GM11168 (cell line): ENCODE results near the gene HKDC1.
"Not testable (repeated sequence)": the region's sequence is repeated elsewhere in the genome, so short reads cannot be mapped to it uniquely, and the experiment has no call there.

ENCODE experiments used
- in situ Hi-C: fragments of 300-500 bp; cut with MboI; formaldehyde crosslinking; loops from one replicate; pipeline ENCODE4 v1.12.0; 2022; ENCODE audit warnings: low sequenced_read_pairs; ENCODE audit not compliant: unreplicated experiment

Gene HKDC1, protein sequence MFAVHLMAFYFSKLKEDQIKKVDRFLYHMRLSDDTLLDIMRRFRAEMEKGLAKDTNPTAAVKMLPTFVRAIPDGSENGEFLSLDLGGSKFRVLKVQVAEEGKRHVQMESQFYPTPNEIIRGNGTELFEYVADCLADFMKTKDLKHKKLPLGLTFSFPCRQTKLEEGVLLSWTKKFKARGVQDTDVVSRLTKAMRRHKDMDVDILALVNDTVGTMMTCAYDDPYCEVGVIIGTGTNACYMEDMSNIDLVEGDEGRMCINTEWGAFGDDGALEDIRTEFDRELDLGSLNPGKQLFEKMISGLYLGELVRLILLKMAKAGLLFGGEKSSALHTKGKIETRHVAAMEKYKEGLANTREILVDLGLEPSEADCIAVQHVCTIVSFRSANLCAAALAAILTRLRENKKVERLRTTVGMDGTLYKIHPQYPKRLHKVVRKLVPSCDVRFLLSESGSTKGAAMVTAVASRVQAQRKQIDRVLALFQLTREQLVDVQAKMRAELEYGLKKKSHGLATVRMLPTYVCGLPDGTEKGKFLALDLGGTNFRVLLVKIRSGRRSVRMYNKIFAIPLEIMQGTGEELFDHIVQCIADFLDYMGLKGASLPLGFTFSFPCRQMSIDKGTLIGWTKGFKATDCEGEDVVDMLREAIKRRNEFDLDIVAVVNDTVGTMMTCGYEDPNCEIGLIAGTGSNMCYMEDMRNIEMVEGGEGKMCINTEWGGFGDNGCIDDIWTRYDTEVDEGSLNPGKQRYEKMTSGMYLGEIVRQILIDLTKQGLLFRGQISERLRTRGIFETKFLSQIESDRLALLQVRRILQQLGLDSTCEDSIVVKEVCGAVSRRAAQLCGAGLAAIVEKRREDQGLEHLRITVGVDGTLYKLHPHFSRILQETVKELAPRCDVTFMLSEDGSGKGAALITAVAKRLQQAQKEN

GRCh38 chr10:69220041-69220451, at the start of gene HKDC1:
Gene HKDC1 (plus strand): TSS chr10:69220332. CDS start chr10:69220436, 104 bp downstream.
- in situ Hi-C loops = loop anchor here (25.0 kb wide), 1 partner anchor 208 kb away; no protein-coding TSS in a partner anchor

DNA sequence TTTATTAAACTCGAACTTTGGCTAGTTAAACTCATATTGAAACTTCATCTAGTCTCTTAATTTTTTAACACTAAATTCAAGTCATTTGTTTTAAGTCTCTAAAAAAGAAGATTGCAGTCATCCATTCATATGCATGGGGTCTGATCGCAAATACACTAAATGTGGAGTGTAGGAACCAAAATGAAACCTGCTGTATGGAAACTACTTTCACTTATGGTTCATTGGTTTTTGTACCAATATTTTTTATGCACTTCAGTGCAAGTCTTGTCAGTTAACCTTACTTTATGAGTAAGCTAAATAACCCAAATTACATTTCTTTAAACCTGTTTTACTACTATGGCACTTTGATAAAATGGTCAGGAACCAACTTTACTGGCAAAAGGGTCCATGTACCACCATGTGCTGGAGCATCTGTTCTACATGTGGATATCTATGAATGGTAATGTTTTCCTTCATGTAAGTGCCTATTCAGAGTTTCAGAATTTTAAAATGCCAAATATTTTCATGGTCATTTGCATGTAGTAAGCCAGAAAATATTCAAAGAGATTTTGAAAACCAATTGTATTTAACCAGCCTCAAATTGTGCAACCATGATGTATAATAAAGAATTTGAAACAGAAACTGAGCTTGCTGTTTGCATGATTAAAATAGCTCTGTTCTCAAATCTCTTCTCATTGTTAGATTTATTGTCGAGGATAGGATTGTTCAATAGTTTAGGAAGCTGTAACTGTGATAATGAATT, 47.7 kb upstream of the HKDC1 start:
- in situ Hi-C loops = no loop called here

GRCh38 chr10:69175326-69175725, 44.8 kb upstream of the HKDC1 start:
- in situ Hi-C loops = not testable (repeated sequence)

DNA sequence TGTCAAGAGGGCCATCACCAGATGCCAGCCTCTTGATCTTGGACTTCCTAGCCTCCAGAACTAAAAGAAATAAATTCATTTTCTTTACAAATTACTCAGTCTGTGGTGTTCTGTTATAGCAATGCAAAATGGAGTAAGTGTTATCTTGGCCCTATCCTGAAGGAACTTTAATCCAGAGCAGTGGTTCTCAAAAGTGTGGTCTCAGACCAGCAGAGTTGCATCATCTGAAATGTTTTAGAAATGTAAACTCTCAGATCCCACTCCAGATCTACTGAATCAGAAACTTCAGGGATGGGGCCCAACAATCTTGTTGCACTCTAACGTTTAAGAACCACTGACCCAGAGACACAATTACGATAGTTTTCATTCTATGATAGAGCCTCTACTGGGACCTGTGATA, 43.3 kb upstream of the HKDC1 start:
- in situ Hi-C loops = no loop called here

- in situ Hi-C loops = no loop called here
These were observed 40.9 kb upstream of the HKDC1 start for GRCh38 chr10:69179089-69179742.

DNA sequence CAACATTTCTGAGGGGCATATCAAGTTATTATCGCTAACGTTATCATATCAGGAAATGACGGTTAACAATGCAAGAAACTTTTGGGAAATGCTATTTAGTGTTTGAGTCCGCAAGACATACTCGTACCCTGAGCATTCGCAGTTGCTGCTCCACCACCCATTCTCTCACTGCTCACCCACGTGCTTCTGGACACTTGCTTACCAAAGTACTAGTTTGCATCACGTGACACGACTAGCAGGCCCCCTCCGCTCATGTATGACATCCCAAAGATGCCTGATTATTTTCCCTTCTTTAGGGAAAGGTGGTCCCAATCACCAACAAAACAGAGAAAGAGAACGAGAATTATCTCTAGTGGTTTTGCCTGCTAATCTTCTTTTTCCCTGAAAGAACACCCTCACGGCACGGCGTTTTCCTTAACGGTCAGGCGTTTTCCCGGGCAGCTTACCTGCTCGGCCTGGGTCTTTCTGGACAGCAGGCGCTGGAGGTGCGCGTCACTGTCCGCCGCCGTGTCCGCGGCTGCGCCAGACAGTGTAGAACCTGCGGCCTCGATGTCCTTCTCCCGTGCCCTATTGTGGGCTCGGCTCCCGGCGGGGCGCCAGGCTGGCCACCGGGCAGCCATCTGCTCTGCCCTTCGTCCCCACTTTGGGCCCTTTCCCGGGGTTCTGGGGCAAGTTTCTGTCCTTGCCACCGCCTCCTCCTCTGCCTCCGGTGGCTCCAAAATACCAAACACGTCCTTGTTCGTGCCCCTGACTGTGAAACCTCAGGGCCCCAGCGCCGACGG, 40.2 kb upstream of the HKDC1 start, which contains the start of gene SUPV3L1:
TSS of gene SUPV3L1 (plus strand) at position 492 of the 782 bp plus-strand sequence. CDS start at position 550, 58 bp downstream.
- in situ Hi-C loops = no loop called here

DNA sequence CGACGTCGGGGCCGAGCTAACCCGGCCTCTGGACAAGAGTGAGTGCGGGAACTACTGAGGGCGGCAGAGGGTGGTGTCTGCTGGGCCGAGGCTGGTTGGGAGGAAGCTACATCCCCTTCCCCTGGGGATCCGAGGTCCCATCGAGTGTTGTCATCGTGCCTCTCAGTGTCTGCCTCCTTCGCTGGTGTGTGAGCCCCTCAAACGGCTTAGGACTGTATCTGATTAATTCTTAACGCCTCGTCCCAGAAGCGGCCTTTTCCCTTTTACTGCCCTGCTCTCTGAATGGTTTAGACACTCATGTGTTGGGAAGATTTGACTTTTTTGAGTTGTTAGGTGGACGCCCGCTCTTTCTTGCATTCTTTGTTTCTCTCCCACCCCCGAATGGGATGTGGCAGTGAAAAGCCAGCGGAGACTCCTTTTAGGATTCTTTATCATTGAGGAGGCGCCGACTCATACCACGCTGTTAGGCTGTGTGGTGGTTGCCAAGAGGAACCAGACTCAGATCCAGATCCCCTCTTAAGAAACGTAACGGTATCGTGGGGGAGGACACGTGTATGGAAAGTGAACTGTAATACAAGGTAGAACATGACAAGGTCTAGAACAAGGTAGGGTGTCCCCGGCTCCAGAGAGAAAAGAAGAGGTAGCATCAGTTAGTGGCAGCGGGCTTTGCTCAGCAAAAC, 39.5 kb upstream of the HKDC1 start:
- in situ Hi-C loops = no loop called here

- in situ Hi-C loops = no loop called here
These were observed 38.7 kb upstream of the HKDC1 start for GRCh38 chr10:69181433-69181832.

GRCh38 chr10:69182005-69182404, 38.1 kb upstream of the HKDC1 start:
- in situ Hi-C loops = no loop called here

- in situ Hi-C loops = no loop called here
These were observed 33.6 kb upstream of the HKDC1 start for GRCh38 chr10:69186524-69186923.

DNA sequence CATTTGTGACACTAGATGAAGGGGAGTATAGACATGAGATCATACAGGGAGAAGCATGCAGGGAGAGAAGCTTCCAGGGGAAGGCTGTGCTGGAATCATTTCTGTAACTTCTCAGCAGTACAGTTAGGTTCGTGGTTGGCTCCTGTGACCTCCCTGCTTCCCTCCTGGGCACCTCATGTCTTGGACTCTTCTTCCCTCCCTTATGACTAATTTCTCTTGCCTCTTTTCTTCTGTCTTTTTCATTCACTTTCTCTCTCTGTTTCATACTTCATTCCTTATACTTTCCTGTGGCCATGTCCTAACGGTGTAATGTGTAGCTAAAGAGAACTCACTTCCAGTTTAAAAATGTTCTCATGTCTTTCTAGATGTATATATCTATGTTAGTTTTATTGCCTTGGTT, 19.1 kb upstream of the HKDC1 start:
- in situ Hi-C loops = loop anchor here (25.0 kb wide), 1 partner anchor 189 kb away; no protein-coding TSS in a partner anchor

GRCh38 chr10:69202332-69202731, 17.8 kb upstream of the HKDC1 start:
- in situ Hi-C loops = loop anchor here (25.0 kb wide), 1 partner anchor 190 kb away; no protein-coding TSS in a partner anchor

DNA sequence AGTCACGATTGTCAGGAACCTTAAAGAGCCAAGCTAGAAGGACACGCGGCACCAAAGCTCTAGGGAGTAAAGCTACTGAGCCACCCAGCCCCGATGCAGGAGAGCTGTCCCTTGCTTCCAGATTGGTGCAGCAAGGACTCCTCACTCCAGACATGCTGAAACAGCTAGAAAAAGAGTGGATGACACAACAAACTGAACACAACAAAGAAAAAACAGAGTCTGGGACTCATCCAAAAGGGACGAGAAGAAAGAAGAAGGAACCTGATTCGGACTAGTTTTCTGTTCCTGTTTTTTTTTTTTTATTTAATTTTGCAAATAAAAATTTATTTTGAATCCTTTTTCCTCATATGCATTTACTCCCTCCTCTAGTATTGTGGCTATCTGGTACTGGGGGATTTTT, 11.4 kb upstream of the HKDC1 start:
- in situ Hi-C loops = loop anchor here (25.0 kb wide), 1 partner anchor 196 kb away; no protein-coding TSS in a partner anchor

- in situ Hi-C loops = loop anchor here (25.0 kb wide), 1 partner anchor 198 kb away; no protein-coding TSS in a partner anchor
These were observed 10.2 kb upstream of the HKDC1 start for GRCh38 chr10:69209787-69210484.

GRCh38 chr10:69211104-69211503, 9.0 kb upstream of the HKDC1 start:
- in situ Hi-C loops = loop anchor here (25.0 kb wide), 1 partner anchor 199 kb away; no protein-coding TSS in a partner anchor

DNA sequence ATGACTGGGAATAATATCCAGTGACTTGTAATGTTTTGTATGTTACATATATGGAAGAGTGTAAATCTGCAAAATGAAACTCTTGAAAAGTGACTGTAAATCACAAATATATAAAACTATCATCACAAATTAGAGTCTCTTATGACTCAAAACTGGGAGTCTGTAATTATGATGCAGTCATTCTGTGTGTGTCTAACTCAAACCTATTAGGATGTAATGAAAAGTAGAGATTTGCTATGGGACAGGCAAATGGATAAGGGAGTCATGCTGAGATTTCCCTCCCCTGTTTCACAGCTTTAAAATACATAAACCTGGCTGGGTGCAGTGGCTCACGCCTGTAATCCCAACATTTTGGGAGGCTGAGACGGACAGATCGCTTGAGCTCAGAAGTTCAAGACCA, 8.6 kb upstream of the HKDC1 start:
- in situ Hi-C loops = loop anchor here (25.0 kb wide), 1 partner anchor 199 kb away; no protein-coding TSS in a partner anchor

DNA sequence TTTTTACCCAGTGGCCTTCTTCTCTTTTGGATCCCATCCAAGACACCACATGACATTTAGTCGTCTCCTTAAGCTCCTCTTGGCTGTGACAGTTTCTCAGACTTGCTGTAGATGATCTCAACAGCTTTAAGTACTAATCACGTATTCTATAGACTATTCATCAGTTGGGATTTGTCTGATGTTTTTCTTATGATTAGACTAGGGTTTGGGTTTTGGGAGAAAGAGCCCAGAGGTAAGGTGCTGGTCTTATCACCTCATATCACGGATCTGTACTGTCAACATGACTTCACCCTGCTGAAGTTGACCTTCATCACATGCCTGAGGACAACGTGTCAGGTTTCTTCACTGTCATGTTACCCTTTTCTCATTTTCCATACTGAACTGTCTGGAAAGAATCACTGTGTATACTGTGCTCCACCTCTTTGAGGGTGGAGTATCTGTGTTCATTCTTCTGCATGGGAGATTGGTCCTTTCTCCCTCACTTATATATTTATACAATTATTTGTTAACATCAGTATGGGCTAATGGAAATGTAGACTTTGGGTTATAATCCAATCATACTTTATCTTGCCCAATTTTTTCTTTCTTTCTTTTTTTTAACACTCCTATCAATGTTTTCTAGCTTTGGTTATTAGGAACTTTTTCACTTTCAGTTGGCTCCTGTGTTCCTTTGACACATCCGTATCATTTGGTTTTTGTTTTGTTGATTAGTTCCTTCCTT, 6.4 kb upstream of the HKDC1 start:
- in situ Hi-C loops = loop anchor here (25.0 kb wide), 1 partner anchor 201 kb away; no protein-coding TSS in a partner anchor
